ENCODE results near the gene LRR1.
A peak's percentile ranks its signal among the peaks of the same experiment; 100 is the strongest.

Gene LRR1

GRCh38 chr14:49622022-49622607 lies 23.4 kb downstream of the LRR1 start:
- no peaks in the 10 kb centered on the region for H3K27me3 Mint-ChIP-seq
- peaks cover 57% of the 10 kb centered on the region for H3K36me3 Mint-ChIP-seq (ENCODE audit: insufficient read depth)
- H3K27ac Mint-ChIP-seq (ENCODE audit: low read depth), result peak overlapping the region; percentile 100
- H3K4me3 Mint-ChIP-seq, result peak overlapping the region; percentile 97
- no peaks in the 10 kb centered on the region for H3K9me3 Mint-ChIP-seq
- H3K4me1 Mint-ChIP-seq, result peaks cover 57% of the 10 kb centered on the region
- no peak for ATAC-seq (replicated peaks; ENCODE audit: extremely low read depth, poor library complexity, severe bottlenecking)
- DNase-seq (ENCODE audit: low spot score in 2 of 2), result no peak

GRCh38 chr14:49623387-49623786 lies 24.6 kb downstream of the LRR1 start:
- H3K27ac Mint-ChIP-seq (ENCODE audit: low read depth), result peak overlapping the region; percentile 80
- peaks cover 48% of the 10 kb centered on the region for H3K36me3 Mint-ChIP-seq (ENCODE audit: insufficient read depth)
- ATAC-seq (replicated peaks; ENCODE audit: extremely low read depth, poor library complexity, severe bottlenecking) (no peak), DNase-seq (ENCODE audit: low spot score in 2 of 2) (no peak)
- no peaks in the 10 kb centered on the region for H3K27me3 Mint-ChIP-seq
- peak overlapping the region; percentile 97 for H3K4me3 Mint-ChIP-seq
- peaks cover 49% of the 10 kb centered on the region for H3K4me1 Mint-ChIP-seq
- H3K9me3 Mint-ChIP-seq, result no peaks in the 10 kb centered on the region

DNA sequence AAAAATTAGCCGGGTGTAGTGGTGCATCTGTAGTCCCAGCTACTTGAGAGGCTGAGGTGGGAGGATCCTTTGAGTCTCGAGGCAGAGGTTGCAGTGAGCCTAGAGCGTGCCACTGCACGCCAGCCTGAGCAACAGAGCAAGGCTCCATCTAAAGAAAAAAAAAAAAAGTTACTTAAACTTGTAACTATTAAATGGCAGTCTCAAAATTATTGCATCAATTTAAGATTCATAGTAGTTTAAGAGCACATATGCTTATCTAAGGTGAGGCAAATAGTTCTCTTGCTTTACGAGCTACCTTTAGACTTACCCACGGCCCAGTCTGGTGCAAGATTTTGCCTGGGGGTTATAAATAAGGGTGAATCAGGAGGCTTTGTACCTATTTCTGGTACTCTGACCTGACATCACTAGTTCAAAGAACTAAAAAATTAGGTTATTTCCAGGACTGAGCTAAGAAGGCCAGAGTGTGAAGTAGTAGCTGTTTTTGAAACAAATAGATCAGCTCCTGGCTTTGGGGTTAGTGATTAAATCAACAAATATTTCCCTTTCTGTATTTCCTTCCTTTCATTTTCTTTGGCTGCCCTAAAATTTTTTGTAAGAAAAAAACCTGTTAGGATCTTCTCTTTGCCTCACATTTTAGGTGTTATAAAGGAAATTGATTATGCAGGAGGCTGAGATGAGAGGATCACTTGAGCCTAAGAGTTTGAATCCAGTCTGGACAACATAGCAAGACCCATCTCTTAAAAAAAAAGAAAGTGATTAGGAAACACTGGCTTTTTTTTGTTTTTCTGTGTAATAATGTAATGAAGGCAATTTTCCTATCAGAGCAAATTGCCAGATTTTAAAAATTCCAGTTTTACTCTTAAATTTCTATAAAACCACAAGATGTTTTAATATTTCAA lies 25.4 kb downstream of the LRR1 start:
- H3K27me3 Mint-ChIP-seq, result no peaks in the 10 kb centered on the region
- peaks cover 42% of the 10 kb centered on the region for H3K4me1 Mint-ChIP-seq
- peak overlapping the region; percentile 97 for H3K4me3 Mint-ChIP-seq
- peak overlapping the region; percentile 80 for H3K27ac Mint-ChIP-seq (ENCODE audit: low read depth)
- ATAC-seq (replicated peaks; ENCODE audit: extremely low read depth, poor library complexity, severe bottlenecking) (peak; percentile 6), DNase-seq (ENCODE audit: low spot score in 2 of 2) (no peak)
- H3K9me3 Mint-ChIP-seq, result no peaks in the 10 kb centered on the region
- H3K36me3 Mint-ChIP-seq (ENCODE audit: insufficient read depth), result peaks cover 41% of the 10 kb centered on the region

GRCh38 chr14:49633640-49634546 lies 35.2 kb downstream of the LRR1 start:
- Mint-ChIP-seq H3K27me3 (no peaks in the 10 kb centered on the region), H3K4me3 (peak overlapping the region; percentile 88), H3K27ac (ENCODE audit: low read depth) (peak overlapping the region; percentile 98), H3K4me1 (peaks cover 37% of the 10 kb centered on the region), H3K36me3 (ENCODE audit: insufficient read depth) (peaks cover 46% of the 10 kb centered on the region), H3K9me3 (no peaks in the 10 kb centered on the region)
- ATAC-seq (replicated peaks; ENCODE audit: extremely low read depth, poor library complexity, severe bottlenecking) (peak; percentile 75), DNase-seq (ENCODE audit: low spot score in 2 of 2) (peak; percentile 87 to 90)

- DNase-seq (ENCODE audit: low spot score in 2 of 2), result peak; percentile 52 to 72
- H3K4me3 Mint-ChIP-seq, result peak within 1 kb of the TSS; percentile 88
- peaks cover 39% of the 10 kb centered on the region for H3K4me1 Mint-ChIP-seq
- H3K27ac Mint-ChIP-seq (ENCODE audit: low read depth), result peak within 1 kb of the TSS; percentile 98
- H3K9me3 Mint-ChIP-seq, result no peaks in the 10 kb centered on the region
- no peaks in the 10 kb centered on the region for H3K27me3 Mint-ChIP-seq
- H3K36me3 Mint-ChIP-seq (ENCODE audit: insufficient read depth), result peaks cover 47% of the 10 kb centered on the region
- ATAC-seq (replicated peaks; ENCODE audit: extremely low read depth, poor library complexity, severe bottlenecking), result peak; percentile 49
Observed at GRCh38 chr14:49634547-49635334, 36.0 kb downstream of the LRR1 start, which contains the start of gene DNAAF2. DNAAF2 (minus strand) TSS chr14:49635244; CDS start chr14:49635149, 95 bp downstream.

- DNase-seq (ENCODE audit: low spot score in 2 of 2), result no peak
- H3K9me3 Mint-ChIP-seq, result no peaks in the 10 kb centered on the region
- H3K27ac Mint-ChIP-seq (ENCODE audit: low read depth), result peak overlapping the region; percentile 98
- H3K4me1 Mint-ChIP-seq, result peaks cover 39% of the 10 kb centered on the region
- H3K27me3 Mint-ChIP-seq, result no peaks in the 10 kb centered on the region
- peak overlapping the region; percentile 88 for H3K4me3 Mint-ChIP-seq
- no peak for ATAC-seq (replicated peaks; ENCODE audit: extremely low read depth, poor library complexity, severe bottlenecking)
- peaks cover 41% of the 10 kb centered on the region for H3K36me3 Mint-ChIP-seq (ENCODE audit: insufficient read depth)
Observed at GRCh38 chr14:49636866-49637265, 38.1 kb downstream of the LRR1 start.

- Mint-ChIP-seq H3K27ac (ENCODE audit: low read depth) (peak overlapping the region; percentile 98), H3K4me3 (peak overlapping the region; percentile 88), H3K27me3 (no peaks in the 10 kb centered on the region), H3K9me3 (no peaks in the 10 kb centered on the region), H3K4me1 (peaks cover 46% of the 10 kb centered on the region), H3K36me3 (ENCODE audit: insufficient read depth) (peaks cover 41% of the 10 kb centered on the region)
- DNase-seq (ENCODE audit: low spot score in 2 of 2) (no peak), ATAC-seq (replicated peaks; ENCODE audit: extremely low read depth, poor library complexity, severe bottlenecking) (no peak)
Observed at GRCh38 chr14:49637534-49638078, 38.9 kb downstream of the LRR1 start.

GRCh38 chr14:49640540-49641417 lies 42.0 kb downstream of the LRR1 start:
- no peak overlapping the region for H3K27ac Mint-ChIP-seq (ENCODE audit: low read depth)
- H3K27me3 Mint-ChIP-seq, result no peaks in the 10 kb centered on the region
- peaks cover 41% of the 10 kb centered on the region for H3K4me1 Mint-ChIP-seq
- DNase-seq (ENCODE audit: low spot score in 2 of 2) (no peak), ATAC-seq (replicated peaks; ENCODE audit: extremely low read depth, poor library complexity, severe bottlenecking) (no peak)
- peaks cover 17% of the 10 kb centered on the region for H3K36me3 Mint-ChIP-seq (ENCODE audit: insufficient read depth)
- no peak overlapping the region for H3K4me3 Mint-ChIP-seq
- no peaks in the 10 kb centered on the region for H3K9me3 Mint-ChIP-seq

GRCh38 chr14:49641697-49642129 lies 43.0 kb downstream of the LRR1 start:
- Mint-ChIP-seq H3K9me3 (no peaks in the 10 kb centered on the region), H3K27me3 (no peaks in the 10 kb centered on the region), H3K4me1 (peaks cover 34% of the 10 kb centered on the region), H3K4me3 (no peak overlapping the region), H3K27ac (ENCODE audit: low read depth) (peak overlapping the region; percentile 77), H3K36me3 (ENCODE audit: insufficient read depth) (peaks cover 16% of the 10 kb centered on the region)
- ATAC-seq (replicated peaks; ENCODE audit: extremely low read depth, poor library complexity, severe bottlenecking), result no peak
- DNase-seq (ENCODE audit: low spot score in 2 of 2), result no peak

GRCh38 chr14:49642163-49642562 lies 43.4 kb downstream of the LRR1 start:
- no peak overlapping the region for H3K4me3 Mint-ChIP-seq
- no peak for ATAC-seq (replicated peaks; ENCODE audit: extremely low read depth, poor library complexity, severe bottlenecking)
- H3K27me3 Mint-ChIP-seq, result no peaks in the 10 kb centered on the region
- no peaks in the 10 kb centered on the region for H3K9me3 Mint-ChIP-seq
- peaks cover 29% of the 10 kb centered on the region for H3K4me1 Mint-ChIP-seq
- peaks cover 14% of the 10 kb centered on the region for H3K36me3 Mint-ChIP-seq (ENCODE audit: insufficient read depth)
- peak overlapping the region; percentile 77 for H3K27ac Mint-ChIP-seq (ENCODE audit: low read depth)
- no peak for DNase-seq (ENCODE audit: low spot score in 2 of 2)

DNA sequence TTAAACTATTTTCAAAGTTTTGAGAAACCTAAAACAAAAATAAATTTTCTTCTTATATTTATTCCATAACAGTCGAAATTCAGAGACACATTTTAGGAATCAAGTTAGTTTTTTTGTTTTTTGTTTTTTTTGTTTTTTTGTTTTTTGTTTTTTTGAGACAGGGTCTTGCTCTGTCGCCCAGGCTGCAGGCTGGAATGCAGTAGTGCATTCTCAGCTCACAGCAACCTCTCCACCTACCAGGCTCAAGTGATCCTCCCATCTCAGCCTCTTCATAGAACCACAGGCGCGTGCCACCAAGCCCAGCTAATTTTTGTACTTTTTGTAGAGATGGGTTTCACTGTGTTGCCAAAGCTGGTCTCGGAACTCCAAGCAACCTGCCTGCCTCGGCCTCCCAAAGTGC lies 54.8 kb downstream of the LRR1 start:
- H3K4me3 Mint-ChIP-seq, result no peak overlapping the region
- no peaks in the 10 kb centered on the region for H3K27me3 Mint-ChIP-seq
- ATAC-seq (replicated peaks; ENCODE audit: extremely low read depth, poor library complexity, severe bottlenecking), result no peak
- DNase-seq (ENCODE audit: low spot score in 2 of 2), result no peak
- H3K4me1 Mint-ChIP-seq, result no peaks in the 10 kb centered on the region
- peaks cover 2% of the 10 kb centered on the region for H3K36me3 Mint-ChIP-seq (ENCODE audit: insufficient read depth)
- H3K27ac Mint-ChIP-seq (ENCODE audit: low read depth), result no peak overlapping the region
- no peaks in the 10 kb centered on the region for H3K9me3 Mint-ChIP-seq
